GM12801 (cell line): ENCODE data around the gene LRRC23.

Experiments
- TF ChIP-seq, protein P1 (sequence below): IDR thresholded peaks from one replicate; pipeline ENCODE4 v1.5.1; 2011; ENCODE audit warnings: control low read depth; ENCODE audit not compliant: insufficient read length; ENCODE audit errors: extremely low read depth

LRRC23 gene

DNA sequence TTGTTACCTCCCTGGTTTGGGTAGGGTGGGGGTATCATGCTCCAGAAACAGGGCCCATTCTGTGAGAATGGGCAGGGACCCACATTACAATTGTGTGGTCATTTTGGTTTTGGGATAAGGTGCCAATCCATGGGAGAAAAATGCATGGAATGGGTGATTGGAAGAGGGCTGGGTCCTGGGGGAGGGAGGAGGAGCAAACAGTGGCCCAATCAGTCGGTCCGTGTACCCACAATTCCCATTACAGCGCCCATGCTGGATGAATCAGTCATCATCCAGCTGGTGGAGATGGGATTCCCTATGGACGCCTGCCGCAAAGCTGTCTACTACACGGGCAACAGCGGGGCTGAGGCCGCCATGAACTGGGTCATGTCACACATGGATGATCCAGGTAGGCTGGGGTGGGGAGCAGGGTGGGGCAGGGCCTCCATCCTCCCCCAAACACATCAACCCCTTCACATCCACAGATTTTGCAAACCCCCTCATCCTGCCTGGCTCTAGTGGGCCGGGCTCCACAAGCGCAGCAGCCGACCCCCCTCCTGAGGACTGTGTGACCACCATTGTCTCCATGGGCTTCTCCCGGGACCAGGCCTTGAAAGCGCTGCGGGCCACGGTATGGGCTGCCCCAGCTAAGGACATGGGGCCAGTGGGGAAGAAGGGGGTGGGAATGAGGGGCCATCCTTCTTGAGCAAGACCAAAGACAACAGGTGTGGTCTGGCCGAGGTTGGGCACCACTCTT is 40.9 kb upstream of the LRRC23 start:
- TF ChIP-seq, protein P1, sequence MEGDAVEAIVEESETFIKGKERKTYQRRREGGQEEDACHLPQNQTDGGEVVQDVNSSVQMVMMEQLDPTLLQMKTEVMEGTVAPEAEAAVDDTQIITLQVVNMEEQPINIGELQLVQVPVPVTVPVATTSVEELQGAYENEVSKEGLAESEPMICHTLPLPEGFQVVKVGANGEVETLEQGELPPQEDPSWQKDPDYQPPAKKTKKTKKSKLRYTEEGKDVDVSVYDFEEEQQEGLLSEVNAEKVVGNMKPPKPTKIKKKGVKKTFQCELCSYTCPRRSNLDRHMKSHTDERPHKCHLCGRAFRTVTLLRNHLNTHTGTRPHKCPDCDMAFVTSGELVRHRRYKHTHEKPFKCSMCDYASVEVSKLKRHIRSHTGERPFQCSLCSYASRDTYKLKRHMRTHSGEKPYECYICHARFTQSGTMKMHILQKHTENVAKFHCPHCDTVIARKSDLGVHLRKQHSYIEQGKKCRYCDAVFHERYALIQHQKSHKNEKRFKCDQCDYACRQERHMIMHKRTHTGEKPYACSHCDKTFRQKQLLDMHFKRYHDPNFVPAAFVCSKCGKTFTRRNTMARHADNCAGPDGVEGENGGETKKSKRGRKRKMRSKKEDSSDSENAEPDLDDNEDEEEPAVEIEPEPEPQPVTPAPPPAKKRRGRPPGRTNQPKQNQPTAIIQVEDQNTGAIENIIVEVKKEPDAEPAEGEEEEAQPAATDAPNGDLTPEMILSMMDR = no peak

DNA sequence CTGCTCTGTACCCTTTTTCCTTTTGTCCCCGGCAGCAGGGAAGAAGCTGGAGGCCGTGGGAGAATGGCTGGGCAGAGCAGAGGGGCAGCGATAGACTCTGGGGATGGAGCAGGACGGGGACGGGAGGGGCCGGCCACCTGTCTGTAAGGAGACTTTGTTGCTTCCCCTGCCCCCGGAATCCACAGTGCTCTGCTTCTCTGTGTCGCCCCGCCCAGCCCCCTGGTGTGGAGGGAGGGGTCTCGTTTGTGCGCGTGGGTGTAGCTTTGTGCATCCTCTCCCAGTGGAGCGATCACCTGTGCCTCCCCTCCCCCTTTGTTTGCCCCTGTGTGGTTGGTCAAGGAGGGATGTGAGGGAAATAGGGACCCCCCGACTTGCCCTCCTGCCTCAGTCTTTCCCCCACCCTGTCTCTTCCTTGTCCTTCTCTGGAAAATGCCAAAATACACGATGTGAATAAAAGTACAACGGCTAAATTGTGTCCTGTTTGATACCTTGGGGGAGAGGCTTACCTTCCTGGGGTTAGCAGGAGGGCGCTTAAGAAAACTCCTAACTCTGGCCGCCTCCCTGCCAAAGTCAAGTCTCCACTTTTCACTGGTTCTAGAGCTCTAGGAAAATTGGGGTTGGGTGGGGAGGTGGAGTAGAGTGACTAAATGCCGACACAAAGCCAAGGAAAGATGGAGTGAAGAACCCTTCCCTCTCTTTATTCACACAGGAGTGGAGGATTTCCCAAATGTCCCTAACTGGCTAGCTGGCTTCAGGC is 38.3 kb upstream of the LRRC23 start:
- TF ChIP-seq, protein P1 = no peak

DNA sequence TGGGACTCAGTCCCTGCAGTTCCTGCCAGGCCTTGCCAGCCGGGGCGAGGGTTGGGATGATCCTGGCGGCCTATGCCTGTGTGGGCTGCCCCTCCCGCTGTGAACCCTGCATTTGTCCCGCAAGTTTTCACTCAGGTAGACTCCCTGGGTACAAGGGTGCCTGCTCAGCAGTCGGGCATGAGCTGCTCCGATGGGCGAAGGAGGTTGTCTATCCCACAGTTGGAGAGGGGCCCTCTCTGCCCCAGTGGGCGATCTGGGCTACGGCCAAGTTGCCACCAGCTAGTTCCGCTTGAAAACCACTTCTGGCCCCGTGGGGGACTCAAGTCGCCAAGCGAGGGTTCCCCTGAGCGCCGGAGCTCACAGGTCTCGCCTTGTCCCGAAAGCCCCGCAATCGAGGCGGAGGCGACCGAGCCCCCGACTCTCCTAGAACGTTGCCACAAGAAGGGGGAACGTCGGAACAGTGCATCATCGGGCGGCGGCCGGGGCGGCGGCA is 37.7 kb upstream of the LRRC23 start:
- TF ChIP-seq, protein P1 = no peak

DNA sequence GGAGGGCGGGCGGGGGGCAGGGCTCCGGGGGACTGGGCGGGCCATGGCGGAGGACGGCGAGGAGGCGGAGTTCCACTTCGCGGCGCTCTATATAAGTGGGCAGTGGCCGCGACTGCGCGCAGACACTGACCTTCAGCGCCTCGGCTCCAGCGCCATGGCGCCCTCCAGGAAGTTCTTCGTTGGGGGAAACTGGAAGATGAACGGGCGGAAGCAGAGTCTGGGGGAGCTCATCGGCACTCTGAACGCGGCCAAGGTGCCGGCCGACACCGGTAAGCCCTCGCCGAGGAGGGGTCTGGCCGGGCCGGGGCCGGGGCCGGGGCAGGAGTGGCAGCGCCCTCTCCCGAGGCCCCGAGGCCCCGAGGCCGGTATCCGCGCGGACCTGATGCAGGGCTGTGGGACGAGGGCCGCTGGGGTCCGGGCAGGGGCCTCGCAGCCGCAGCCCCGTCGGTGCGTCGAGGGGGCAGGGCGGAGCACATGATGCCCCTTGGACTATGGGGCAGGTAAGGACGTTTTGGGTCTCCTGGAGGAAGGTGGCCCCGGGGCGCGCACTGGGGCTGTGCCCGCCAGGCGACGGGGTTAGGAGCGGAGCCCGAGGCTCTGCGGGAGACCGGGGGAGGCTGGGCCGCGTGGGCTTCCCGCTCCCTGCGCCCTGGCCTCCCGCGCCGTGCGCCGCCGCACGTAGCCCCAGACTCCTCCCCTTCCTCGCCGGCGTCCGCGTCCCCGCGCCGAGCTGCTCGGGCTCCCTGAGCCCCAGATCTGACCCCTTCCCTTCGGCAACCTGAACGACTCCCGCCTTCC is 37.0 kb upstream of the LRRC23 start, which contains the start of gene TPI1:
TPI1 (plus strand) TSS at position 119 of the 798 bp plus-strand sequence; CDS start at position 155, 36 bp downstream.
- TF ChIP-seq, protein P1 = no peak

DNA sequence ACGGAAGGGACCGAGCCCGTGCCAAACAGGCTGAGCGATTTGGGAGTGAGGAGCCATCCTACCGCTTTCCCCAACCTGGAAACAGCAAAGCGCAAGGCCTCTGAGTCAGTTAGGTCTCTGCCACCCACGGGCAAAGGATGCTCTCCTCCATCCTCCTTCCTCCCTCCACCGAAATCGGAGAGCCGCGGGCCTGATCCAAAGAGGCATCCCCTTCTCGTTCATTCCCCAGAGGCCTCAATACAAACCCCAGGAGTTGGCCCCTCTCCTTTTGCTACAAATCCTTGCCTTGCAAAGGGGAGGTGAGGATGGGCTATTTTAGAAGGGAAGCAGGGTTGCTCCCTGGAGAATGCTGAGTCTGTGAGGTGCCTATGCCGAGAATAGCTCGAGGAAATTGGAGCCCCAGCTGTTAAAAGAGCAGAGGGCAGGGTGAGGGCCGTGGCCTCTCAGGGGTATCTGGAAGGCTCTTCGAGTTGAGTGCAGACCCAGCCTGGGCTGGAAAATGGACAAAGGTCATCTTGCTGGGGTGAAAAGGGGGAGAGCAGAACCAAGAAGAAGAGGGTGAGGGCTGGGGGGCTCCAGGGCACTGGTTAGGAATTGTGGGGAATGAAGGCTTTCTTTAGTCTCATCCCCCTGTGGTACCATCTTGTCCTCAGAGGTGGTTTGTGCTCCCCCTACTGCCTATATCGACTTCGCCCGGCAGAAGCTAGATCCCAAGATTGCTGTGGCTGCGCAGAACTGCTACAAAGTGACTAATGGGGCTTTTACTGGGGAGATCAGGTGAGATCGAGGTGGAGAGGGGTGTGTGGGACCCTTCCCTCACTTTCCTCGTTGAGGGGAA is 36.2 kb upstream of the LRRC23 start:
- TF ChIP-seq, protein P1 = no peak

DNA sequence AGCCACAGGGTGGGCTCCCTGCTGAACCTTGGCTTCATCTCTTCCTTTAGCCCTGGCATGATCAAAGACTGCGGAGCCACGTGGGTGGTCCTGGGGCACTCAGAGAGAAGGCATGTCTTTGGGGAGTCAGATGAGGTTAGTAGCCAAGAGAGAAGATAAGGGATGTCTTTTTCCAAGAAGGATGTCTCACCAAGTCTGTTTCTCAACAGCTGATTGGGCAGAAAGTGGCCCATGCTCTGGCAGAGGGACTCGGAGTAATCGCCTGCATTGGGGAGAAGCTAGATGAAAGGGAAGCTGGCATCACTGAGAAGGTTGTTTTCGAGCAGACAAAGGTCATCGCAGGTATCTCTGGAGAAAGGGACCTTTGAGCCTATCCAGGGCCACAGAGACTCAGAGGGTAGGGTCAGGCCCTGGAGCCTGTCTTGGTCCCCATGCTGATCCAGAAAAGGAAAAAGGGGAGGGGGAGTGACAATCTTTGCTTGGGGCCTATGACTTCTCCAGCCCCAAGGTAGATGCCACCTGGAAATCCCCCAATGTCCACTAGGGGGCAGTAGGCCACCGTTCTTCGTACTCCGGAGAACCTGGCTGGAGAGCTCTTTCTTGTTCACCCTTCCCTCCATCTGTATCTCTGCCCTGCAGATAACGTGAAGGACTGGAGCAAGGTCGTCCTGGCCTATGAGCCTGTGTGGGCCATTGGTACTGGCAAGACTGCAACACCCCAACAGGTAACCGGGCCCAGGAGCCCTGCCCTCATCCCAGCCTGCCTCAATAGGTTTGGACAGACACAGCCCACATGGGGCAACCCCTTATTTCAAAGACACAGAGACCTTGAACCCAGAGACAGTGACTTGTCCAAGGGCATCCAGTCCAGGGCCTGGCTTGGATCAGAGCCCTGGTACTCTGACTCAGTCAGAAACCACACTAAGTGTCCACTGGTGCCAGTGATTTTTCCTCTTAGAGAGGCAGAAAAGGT is 35.3 kb upstream of the LRRC23 start:
- TF ChIP-seq, protein P1 = peak; percentile 63
